ENCODE data around the gene SLC22A3. TPM values are rescaled to one million over a fixed set of nuclear protein-coding genes. Genes with fewer than 3 reads are reported as not detected.

Gene SLC22A3
- total RNA-seq, 2 donors from 2014 or later, result 91.5 to 144 TPM

DNA sequence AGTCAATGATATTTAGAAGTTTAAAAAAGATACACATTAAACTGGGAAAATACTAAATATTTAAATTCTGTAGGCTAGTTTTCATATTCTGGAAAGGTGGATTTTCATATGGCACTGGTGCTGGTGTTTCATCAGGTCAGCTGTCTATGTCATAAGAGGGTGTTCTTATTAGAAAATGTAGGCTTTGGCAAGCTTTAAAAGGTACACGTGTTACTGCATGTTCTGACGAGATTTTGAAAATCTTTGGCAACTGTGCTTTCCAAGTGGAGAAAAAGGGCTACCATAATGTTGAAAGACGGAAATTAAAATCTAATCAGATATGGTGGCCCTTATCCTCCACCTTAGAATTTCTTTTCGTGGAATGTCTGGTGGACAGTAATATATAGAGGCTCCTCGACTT, 30.0 kb downstream of the SLC22A3 start:
- peaks cover 24 to 83% of the 10 kb centered on the region in 2 donors for H3K4me1 ChIP-seq (ENCODE audit: control insufficient read depth in 1 of 2, low read depth in 2 of 2)
- H3K27me3 ChIP-seq (replicated peaks; ENCODE audit: insufficient read depth), result no peaks in the 10 kb centered on the region
- H3K27ac ChIP-seq, result peak overlapping the region; percentile 54 to 73
- H3K4me3 ChIP-seq, result no peak overlapping the region
- DNase-seq (ENCODE audit: low spot score), result no peak
- ATAC-seq (ENCODE audit: insufficient number of reproducible peaks, low FRiP score, low read depth), result no peak
- TF ChIP-seq, protein P1, sequence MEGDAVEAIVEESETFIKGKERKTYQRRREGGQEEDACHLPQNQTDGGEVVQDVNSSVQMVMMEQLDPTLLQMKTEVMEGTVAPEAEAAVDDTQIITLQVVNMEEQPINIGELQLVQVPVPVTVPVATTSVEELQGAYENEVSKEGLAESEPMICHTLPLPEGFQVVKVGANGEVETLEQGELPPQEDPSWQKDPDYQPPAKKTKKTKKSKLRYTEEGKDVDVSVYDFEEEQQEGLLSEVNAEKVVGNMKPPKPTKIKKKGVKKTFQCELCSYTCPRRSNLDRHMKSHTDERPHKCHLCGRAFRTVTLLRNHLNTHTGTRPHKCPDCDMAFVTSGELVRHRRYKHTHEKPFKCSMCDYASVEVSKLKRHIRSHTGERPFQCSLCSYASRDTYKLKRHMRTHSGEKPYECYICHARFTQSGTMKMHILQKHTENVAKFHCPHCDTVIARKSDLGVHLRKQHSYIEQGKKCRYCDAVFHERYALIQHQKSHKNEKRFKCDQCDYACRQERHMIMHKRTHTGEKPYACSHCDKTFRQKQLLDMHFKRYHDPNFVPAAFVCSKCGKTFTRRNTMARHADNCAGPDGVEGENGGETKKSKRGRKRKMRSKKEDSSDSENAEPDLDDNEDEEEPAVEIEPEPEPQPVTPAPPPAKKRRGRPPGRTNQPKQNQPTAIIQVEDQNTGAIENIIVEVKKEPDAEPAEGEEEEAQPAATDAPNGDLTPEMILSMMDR (IDR thresholded peaks at IDR 0.05), result no peak
- H3K9me3 ChIP-seq, result no peaks in the 10 kb centered on the region
- no peaks in the 10 kb centered on the region for H3K36me3 ChIP-seq

DNA sequence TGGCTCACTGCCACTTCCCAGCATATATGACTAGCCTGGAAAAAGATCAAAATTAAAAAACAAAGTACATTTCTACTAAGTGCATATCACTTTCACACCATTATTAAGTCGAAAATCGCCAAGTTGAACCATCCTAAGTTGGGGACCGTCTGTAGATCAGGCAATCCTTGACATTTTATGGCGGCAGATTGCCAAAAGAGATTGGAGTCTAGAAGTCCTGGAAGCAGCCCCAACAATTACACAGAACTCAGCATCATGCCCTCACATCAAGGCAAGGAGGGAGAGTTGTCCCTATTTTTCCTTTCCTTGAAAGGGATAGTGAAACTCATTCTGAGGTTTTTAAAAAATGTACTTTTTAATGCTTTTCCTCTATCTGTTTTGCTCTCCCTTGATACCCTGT, 30.7 kb downstream of the SLC22A3 start:
- TF ChIP-seq, protein P1 (IDR thresholded peaks at IDR 0.05), result no peak
- no peaks in the 10 kb centered on the region for H3K36me3 ChIP-seq
- peaks cover 24 to 77% of the 10 kb centered on the region in 2 donors for H3K4me1 ChIP-seq (ENCODE audit: control insufficient read depth in 1 of 2, low read depth in 2 of 2)
- H3K9me3 ChIP-seq, result no peaks in the 10 kb centered on the region
- peak overlapping the region; percentile 16 for H3K4me3 ChIP-seq
- ATAC-seq (ENCODE audit: insufficient number of reproducible peaks, low FRiP score, low read depth) (no peak), DNase-seq (ENCODE audit: low spot score) (no peak)
- H3K27me3 ChIP-seq (replicated peaks; ENCODE audit: insufficient read depth), result no peaks in the 10 kb centered on the region
- H3K27ac ChIP-seq, result peak overlapping the region; percentile 54 to 73

DNA sequence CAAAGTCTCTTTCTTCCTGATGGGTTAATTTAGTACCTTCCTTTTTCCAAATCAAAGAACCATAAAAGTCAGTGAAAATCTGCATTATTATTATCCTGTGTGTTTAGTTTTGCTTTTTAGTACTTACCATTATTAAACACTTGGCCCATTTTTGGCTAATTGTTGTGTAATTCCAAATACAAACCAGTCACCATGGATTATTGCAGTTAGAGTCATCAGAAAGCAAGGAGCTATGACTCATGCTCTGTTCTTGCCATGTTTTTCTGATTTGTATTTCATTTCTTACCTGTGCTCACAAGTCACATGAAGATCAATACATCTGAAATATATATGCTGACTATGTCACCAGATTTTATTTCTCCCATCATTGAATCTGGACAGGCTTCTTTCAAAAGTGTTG, 31.3 kb downstream of the SLC22A3 start:
- Histone ChIP-seq H3K9me3 (no peaks in the 10 kb centered on the region), H3K27me3 (replicated peaks; ENCODE audit: insufficient read depth) (no peaks in the 10 kb centered on the region), H3K27ac (peak overlapping the region; percentile 54 to 73), H3K36me3 (no peaks in the 10 kb centered on the region), H3K4me1 (ENCODE audit: control insufficient read depth in 1 of 2, low read depth in 2 of 2) (peaks cover 19 to 74% of the 10 kb centered on the region in 2 donors), H3K4me3 (peak overlapping the region; percentile 16)
- TF ChIP-seq, protein P1 (IDR thresholded peaks at IDR 0.05), result no peak
- DNase-seq (ENCODE audit: low spot score) (no peak), ATAC-seq (ENCODE audit: insufficient number of reproducible peaks, low FRiP score, low read depth) (peak; percentile 67)

DNA sequence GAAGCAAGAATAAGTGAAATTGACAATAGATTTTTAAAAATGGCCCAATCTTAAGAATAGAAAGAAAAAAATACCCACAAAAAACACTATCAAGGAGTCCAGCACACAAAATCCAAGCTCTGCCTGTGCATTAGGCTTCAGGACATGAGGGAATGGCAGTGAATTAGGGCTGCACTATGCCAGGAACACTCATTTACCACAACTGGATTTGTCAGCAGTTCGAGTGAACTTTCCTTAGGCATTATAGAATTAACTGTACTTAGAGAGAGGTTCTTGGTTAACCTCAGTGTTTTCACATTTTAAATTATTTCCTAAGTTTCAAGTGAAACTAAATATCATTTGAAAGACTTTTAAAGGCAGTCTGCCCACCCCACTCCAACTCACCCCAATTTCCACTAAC, 34.8 kb downstream of the SLC22A3 start:
- no peaks in the 10 kb centered on the region for H3K27me3 ChIP-seq (replicated peaks; ENCODE audit: insufficient read depth)
- no peak overlapping the region for H3K4me3 ChIP-seq
- no peaks in the 10 kb centered on the region for H3K9me3 ChIP-seq
- TF ChIP-seq, protein P1 (IDR thresholded peaks at IDR 0.05), result no peak
- peaks cover 35 to 74% of the 10 kb centered on the region in 2 donors for H3K4me1 ChIP-seq (ENCODE audit: control insufficient read depth in 1 of 2, low read depth in 2 of 2)
- ATAC-seq (ENCODE audit: insufficient number of reproducible peaks, low FRiP score, low read depth) (no peak), DNase-seq (ENCODE audit: low spot score) (no peak)
- H3K27ac ChIP-seq, result no peak overlapping the region
- H3K36me3 ChIP-seq, result no peaks in the 10 kb centered on the region

DNA sequence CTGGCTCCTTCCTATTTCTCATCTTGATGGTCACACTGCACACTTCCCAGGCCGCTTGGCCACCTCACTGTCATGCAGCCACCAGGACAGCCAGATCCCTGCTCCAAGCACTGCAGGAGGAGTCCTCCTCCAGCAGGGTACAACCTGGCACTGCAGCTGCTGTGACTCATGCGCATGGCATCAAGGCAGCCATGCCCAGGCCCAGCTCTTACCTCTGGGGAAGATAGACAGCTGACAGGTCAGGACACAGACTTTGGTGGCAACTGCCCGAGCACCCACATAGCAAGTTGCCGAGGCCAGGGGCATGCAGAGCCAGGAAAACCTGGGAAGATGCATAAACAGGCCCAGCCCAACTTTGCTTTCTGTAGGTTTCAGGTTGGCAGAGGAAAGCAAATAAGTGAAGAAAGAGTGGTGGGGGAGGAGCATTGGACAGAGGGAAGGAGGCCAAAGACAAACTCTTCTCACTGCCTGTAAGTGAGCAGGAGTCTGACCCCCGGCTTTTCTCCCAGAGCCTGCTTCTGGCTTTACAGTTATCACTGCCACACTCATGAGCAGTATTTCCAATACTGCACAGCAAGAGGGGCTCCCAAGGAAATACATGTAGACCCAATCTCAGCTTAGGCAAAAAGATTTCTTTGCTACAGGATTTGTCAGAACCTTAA, 38.8 kb downstream of the SLC22A3 start:
- Histone ChIP-seq H3K9me3 (no peaks in the 10 kb centered on the region), H3K4me3 (no peak overlapping the region), H3K27me3 (replicated peaks; ENCODE audit: insufficient read depth) (no peaks in the 10 kb centered on the region), H3K36me3 (no peaks in the 10 kb centered on the region), H3K27ac (peak overlapping the region; percentile 31 to 73), H3K4me1 (ENCODE audit: control insufficient read depth in 1 of 2, low read depth in 2 of 2) (peaks cover 27 to 79% of the 10 kb centered on the region in 2 donors)
- DNase-seq (ENCODE audit: low spot score) (no peak), ATAC-seq (ENCODE audit: insufficient number of reproducible peaks, low FRiP score, low read depth) (peak; percentile 30)
- TF ChIP-seq, protein P1 (IDR thresholded peaks at IDR 0.05), result no peak

Data from thoracic aorta (tissue), 2 donors.